NCI-H774 (cell line): ENCODE data around the gene S100PBP.
A peak's percentile ranks its signal among the peaks of the same experiment; 100 is the strongest.

ENCODE experiments used
- DNase-seq: peaks from one replicate; lab custom pipeline; 2025; lab: John Stamatoyannopoulos, UW

S100PBP gene

GRCh38 chr1:32870615-32871363 lies 53.3 kb downstream of the S100PBP start, which contains the start of gene FNDC5:
Gene FNDC5, minus strand, starts transcription at chr1:32870912.
- peak; percentile 37 for DNase-seq

- no peak for DNase-seq
These were observed 54.1 kb downstream of the S100PBP start for GRCh38 chr1:32871364-32872191.

GRCh38 chr1:32872192-32872460 lies 54.7 kb downstream of the S100PBP start:
- no peak for DNase-seq

GRCh38 chr1:32873484-32873883 lies 56.0 kb downstream of the S100PBP start:
- DNase-seq: no peak

GRCh38 chr1:32874860-32875752 lies 57.7 kb downstream of the S100PBP start:
- no peak for DNase-seq

- DNase-seq: peak; percentile 34
These were observed 59.1 kb downstream of the S100PBP start for GRCh38 chr1:32876341-32877210.

GRCh38 chr1:32877211-32878110 lies 60.0 kb downstream of the S100PBP start:
- DNase-seq: no peak

- no peak for DNase-seq
These were observed 60.7 kb downstream of the S100PBP start for GRCh38 chr1:32878183-32878582.

GRCh38 chr1:32878637-32879041 lies 61.2 kb downstream of the S100PBP start:
- DNase-seq: no peak

GRCh38 chr1:32881291-32881690 lies 63.8 kb downstream of the S100PBP start:
- DNase-seq: no peak

GRCh38 chr1:32881871-32882850 lies 64.7 kb downstream of the S100PBP start:
- no peak for DNase-seq

GRCh38 chr1:32883338-32884031 lies 66.0 kb downstream of the S100PBP start:
- DNase-seq: no peak

- no peak for DNase-seq
These were observed 66.5 kb downstream of the S100PBP start for GRCh38 chr1:32884032-32884372.

GRCh38 chr1:32884726-32885125 lies 67.3 kb downstream of the S100PBP start:
- DNase-seq: no peak

GRCh38 chr1:32885676-32886003 lies 68.2 kb downstream of the S100PBP start:
- no peak for DNase-seq

- no peak for DNase-seq
These were observed 68.8 kb downstream of the S100PBP start, which contains the start of gene HPCA for GRCh38 chr1:32886004-32886827. Gene HPCA, plus strand, starts transcription at chr1:32886491. Its CDS starts 2,408 bp downstream, at chr1:32888899.

GRCh38 chr1:32886828-32887414 lies 69.5 kb downstream of the S100PBP start:
- DNase-seq: no peak
